ENCODE results near the gene SRGN. TPM values are rescaled to one million over a fixed set of nuclear protein-coding genes. Genes with fewer than 3 reads are reported as not detected.

Gene SRGN
- total and polyA plus RNA-seq, 2 of the 13 experiments (the other 11 are each of a cell fraction or from before 2014, with no cell fraction given), result 0.09 TPM; not detected in 1

DNA sequence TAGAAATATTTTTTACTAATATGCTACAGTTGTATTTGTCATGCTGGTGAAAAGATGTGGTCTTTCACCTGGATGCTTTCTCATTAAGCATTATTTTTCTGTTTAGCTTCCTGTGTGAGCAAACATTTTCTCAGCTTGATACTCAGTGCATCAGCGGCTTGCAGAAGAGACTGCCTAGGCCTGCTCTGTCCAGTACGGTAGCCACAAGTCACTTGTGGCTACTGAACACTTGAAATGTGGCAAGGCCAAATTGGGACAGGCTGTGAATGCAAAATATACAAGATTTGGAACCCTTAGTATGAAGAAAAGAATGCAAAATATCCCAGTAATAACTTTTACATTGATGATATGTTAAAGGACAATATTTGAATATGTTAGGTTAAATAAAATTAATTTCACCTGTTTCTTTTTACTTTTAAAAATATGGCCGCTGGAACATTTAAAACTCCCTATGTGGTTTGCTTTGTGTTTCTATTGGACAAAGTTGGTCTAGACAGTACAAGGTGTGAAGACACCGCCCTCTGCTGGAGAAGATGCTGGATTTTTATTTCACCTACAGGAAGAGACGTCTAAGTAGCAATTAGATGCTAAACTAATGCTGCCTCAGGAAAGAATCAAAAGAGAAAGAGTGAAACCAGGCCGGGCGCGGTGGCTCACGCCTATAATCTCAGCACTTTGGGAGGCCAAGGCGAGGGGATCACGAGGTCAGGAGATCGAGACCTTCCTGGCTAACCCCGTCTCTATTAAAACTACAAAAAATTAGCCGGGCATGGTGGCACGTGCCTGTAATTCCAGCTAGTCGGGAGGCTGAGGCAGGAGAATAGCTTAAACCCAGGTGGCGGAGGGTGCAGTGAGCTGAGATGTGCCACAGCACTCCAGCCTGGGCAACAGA, 5.3 kb downstream of the SRGN start (continued):
- TF ChIP-seq PPARG (CRISPR knock-in tag; conservative IDR thresholded peaks at IDR 0.05) (no peak), SRSF4 (IDR thresholded peaks at IDR 0.05; ENCODE audit: low read depth, low read length, poor library complexity, severe bottlenecking) (no peak), ZNF569 (CRISPR knock-in tag; IDR thresholded peaks at IDR 0.05; ENCODE audit: borderline replicate concordance) (no peak), ZNF33B (CRISPR knock-in tag; IDR thresholded peaks at IDR 0.05) (no peak), ZNF547 (CRISPR knock-in tag; IDR thresholded peaks at IDR 0.05) (no peak), SMC3 (IDR thresholded peaks at IDR 0.05; ENCODE audit: low read length) (peak; percentile 72), NR1H2 (CRISPR knock-in tag; IDR thresholded peaks at IDR 0.05; ENCODE audit: borderline replicate concordance, low read depth) (no peak), ZNF589 (CRISPR knock-in tag; conservative IDR thresholded peaks at IDR 0.05) (no peak), ZNF331 (CRISPR knock-in tag; IDR thresholded peaks at IDR 0.05) (no peak), MED1 (CRISPR knock-in tag; IDR thresholded peaks at IDR 0.05) (no peak), ZNF317 (CRISPR knock-in tag; IDR thresholded peaks at IDR 0.05) (no peak), MAF1 (CRISPR knock-in tag; IDR thresholded peaks at IDR 0.05; ENCODE audit: borderline replicate concordance) (no peak), JUN (CRISPR knock-in tag; IDR thresholded peaks at IDR 0.05) (no peak), TMF1 (CRISPR knock-in tag; IDR thresholded peaks at IDR 0.05; ENCODE audit: low read depth) (no peak), NFYB (CRISPR knock-in tag; IDR thresholded peaks at IDR 0.05) (0 out of 2 replicates have a peak, but pooled peaks have one; percentile 33), ELF3 (CRISPR knock-in tag; IDR thresholded peaks at IDR 0.05) (0 out of 2 replicates have a peak, but pooled peaks have one; percentile 29), ZNF557 (CRISPR knock-in tag; IDR thresholded peaks at IDR 0.05) (no peak), SMYD3 (CRISPR knock-in tag; IDR thresholded peaks at IDR 0.05) (no peak)
- TF ChIP-seq, protein P1, sequence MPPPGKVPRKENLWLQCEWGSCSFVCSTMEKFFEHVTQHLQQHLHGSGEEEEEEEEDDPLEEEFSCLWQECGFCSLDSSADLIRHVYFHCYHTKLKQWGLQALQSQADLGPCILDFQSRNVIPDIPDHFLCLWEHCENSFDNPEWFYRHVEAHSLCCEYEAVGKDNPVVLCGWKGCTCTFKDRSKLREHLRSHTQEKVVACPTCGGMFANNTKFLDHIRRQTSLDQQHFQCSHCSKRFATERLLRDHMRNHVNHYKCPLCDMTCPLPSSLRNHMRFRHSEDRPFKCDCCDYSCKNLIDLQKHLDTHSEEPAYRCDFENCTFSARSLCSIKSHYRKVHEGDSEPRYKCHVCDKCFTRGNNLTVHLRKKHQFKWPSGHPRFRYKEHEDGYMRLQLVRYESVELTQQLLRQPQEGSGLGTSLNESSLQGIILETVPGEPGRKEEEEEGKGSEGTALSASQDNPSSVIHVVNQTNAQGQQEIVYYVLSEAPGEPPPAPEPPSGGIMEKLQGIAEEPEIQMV (CRISPR knock-in tag; IDR thresholded peaks at IDR 0.05; ENCODE audit: low read depth), result no peak
- TF ChIP-seq, protein P2, sequence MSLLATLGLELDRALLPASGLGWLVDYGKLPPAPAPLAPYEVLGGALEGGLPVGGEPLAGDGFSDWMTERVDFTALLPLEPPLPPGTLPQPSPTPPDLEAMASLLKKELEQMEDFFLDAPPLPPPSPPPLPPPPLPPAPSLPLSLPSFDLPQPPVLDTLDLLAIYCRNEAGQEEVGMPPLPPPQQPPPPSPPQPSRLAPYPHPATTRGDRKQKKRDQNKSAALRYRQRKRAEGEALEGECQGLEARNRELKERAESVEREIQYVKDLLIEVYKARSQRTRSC (CRISPR knock-in tag; IDR thresholded peaks at IDR 0.05; ENCODE audit: low read depth), result no peak
- TF ChIP-seq, protein P3, sequence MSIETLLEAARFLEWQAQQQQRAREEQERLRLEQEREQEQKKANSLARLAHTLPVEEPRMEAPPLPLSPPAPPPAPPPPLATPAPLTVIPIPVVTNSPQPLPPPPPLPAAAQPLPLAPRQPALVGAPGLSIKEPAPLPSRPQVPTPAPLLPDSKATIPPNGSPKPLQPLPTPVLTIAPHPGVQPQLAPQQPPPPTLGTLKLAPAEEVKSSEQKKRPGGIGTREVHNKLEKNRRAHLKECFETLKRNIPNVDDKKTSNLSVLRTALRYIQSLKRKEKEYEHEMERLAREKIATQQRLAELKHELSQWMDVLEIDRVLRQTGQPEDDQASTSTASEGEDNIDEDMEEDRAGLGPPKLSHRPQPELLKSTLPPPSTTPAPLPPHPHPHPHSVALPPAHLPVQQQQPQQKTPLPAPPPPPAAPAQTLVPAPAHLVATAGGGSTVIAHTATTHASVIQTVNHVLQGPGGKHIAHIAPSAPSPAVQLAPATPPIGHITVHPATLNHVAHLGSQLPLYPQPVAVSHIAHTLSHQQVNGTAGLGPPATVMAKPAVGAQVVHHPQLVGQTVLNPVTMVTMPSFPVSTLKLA (IDR thresholded peaks at IDR 0.05), result no peak
- TF ChIP-seq, protein P4, sequence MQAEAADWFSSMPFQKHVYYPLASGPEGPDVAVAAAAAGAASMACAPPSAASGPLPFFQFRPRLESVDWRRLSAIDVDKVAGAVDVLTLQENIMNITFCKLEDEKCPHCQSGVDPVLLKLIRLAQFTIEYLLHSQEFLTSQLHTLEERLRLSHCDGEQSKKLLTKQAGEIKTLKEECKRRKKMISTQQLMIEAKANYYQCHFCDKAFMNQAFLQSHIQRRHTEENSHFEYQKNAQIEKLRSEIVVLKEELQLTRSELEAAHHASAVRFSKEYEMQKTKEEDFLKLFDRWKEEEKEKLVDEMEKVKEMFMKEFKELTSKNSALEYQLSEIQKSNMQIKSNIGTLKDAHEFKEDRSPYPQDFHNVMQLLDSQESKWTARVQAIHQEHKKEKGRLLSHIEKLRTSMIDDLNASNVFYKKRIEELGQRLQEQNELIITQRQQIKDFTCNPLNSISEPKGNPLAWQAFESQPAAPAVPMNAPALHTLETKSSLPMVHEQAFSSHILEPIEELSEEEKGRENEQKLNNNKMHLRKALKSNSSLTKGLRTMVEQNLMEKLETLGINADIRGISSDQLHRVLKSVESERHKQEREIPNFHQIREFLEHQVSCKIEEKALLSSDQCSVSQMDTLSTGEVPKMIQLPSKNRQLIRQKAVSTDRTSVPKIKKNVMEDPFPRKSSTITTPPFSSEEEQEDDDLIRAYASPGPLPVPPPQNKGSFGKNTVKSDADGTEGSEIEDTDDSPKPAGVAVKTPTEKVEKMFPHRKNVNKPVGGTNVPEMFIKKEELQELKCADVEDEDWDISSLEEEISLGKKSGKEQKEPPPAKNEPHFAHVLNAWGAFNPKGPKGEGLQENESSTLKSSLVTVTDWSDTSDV (CRISPR knock-in tag; IDR thresholded peaks at IDR 0.05), result no peak
- TF ChIP-seq, protein P5, sequence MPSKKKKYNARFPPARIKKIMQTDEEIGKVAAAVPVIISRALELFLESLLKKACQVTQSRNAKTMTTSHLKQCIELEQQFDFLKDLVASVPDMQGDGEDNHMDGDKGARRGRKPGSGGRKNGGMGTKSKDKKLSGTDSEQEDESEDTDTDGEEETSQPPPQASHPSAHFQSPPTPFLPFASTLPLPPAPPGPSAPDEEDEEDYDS (CRISPR knock-in tag; IDR thresholded peaks at IDR 0.05), result no peak; the same call in 1 of the 2 replicates
